CD4-positive, alpha-beta T cell treated with Interleukin-2 at 100 ng/mL for 4 hours (primary cell): ENCODE results near the gene TBCK.
"Not testable (repeated sequence)": the region's sequence is repeated elsewhere in the genome, so short reads cannot be mapped to it uniquely, and the experiment has no call there.

Experiments
- DNase-seq: peaks from one replicate; pipeline ENCODE4 v3.0.0-alpha.2; 2020; ENCODE audit warnings: low spot score

Gene TBCK

GRCh38 chr4:106111778-106112469 is 204.1 kb downstream of the TBCK start:
- not testable (repeated sequence) for DNase-seq

GRCh38 chr4:106109929-106110328 is 206.1 kb downstream of the TBCK start:
- no peak for DNase-seq

- DNase-seq: no peak
Measured at GRCh38 chr4:106105697-106106096, 210.3 kb downstream of the TBCK start.

GRCh38 chr4:106104276-106104675 is 211.7 kb downstream of the TBCK start:
- no peak for DNase-seq

- DNase-seq: no peak
Measured at GRCh38 chr4:106096454-106096853, 219.6 kb downstream of the TBCK start.

- no peak for DNase-seq
Measured at GRCh38 chr4:106095408-106095807, 220.6 kb downstream of the TBCK start.

GRCh38 chr4:106092361-106093040 is 223.5 kb downstream of the TBCK start:
- no peak for DNase-seq

- DNase-seq: no peak
Measured at GRCh38 chr4:106090826-106091225, 225.2 kb downstream of the TBCK start.

GRCh38 chr4:106083065-106083464 is 232.9 kb downstream of the TBCK start:
- DNase-seq: no peak

- DNase-seq: no peak
Measured at GRCh38 chr4:106080376-106080775, 235.6 kb downstream of the TBCK start.

- no peak for DNase-seq
Measured at GRCh38 chr4:106079616-106080015, 236.4 kb downstream of the TBCK start.

- no peak for DNase-seq
Measured at GRCh38 chr4:106065018-106065417, 251.0 kb downstream of the TBCK start.

- no peak for DNase-seq
Measured at GRCh38 chr4:106063009-106063408, 253.0 kb downstream of the TBCK start.

GRCh38 chr4:106062452-106062875 is 253.5 kb downstream of the TBCK start:
- DNase-seq: no peak

GRCh38 chr4:106058921-106059320 is 257.1 kb downstream of the TBCK start:
- no peak for DNase-seq

- DNase-seq: no peak
Measured at GRCh38 chr4:106056914-106057313, 259.1 kb downstream of the TBCK start.

- DNase-seq: no peak
Measured at GRCh38 chr4:106051514-106051913, 264.5 kb downstream of the TBCK start.

GRCh38 chr4:106049490-106049889 is 266.5 kb downstream of the TBCK start:
- DNase-seq: no peak

GRCh38 chr4:106048250-106048971 is 267.6 kb downstream of the TBCK start:
- DNase-seq: no peak

- no peak for DNase-seq
Measured at GRCh38 chr4:106046083-106046482, 269.9 kb downstream of the TBCK start.

GRCh38 chr4:106041294-106042002 is 274.6 kb downstream of the TBCK start:
- DNase-seq: no peak

GRCh38 chr4:106039796-106040195 is 276.2 kb downstream of the TBCK start:
- DNase-seq: no peak
